Fibroblast of the conjunctiva (primary cell): ENCODE measurements around the gene SLC30A10.
"Not testable (repeated sequence)": the region's sequence is repeated elsewhere in the genome, so short reads cannot be mapped to it uniquely, and the experiment has no call there.

Source experiments
- DNase-seq: peaks from one replicate; pipeline ENCODE4 v3.0.0-alpha.2; 2010; ENCODE audit warnings: low read depth

The SLC30A10 gene

DNA sequence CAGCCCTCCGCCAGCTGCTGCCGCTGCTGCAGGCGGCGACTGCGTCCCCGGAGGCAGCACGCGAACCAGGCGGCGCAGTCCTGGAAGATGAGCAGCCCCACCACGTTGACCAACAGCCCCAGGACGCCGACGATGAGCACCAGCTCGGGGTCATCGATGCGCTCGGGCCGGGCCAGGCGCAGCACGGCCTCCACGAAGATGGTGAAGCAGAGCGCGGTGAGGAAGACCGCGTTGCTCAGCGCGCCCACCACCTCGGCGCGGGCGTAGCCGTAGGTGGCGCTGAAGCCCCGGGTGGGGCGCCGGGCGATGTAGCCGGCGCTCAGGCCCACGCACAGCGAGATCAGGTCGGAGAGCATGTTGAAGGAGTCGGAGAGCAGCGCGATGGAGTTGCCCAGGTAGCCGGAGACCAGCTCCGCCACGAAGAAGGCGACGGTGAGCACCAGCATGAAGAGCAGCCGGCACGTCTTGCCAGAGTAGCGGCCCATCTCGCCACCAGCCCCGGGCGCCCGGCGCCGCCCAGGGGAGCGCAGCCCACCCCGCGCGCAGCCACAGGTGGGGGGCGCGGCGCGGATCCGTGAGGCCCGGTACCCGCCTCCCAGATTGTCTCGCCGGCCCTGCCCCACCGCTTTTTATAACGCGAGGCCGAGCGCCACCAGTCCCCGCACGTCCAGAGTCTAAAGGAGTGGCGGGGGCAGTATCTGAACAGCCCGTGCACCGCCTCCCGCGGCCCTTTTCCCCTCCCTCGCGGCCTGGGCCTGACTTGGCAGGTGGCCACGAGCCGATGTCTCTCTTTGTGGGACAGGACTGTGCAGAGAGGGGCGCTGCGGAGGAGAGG lies at the start of gene SLC30A10:
Gene SLC30A10, minus strand, starts transcription at position 602 of the 835 bp plus-strand sequence. Its CDS starts 117 bp downstream, at position 485.
- no peak for DNase-seq

DNA sequence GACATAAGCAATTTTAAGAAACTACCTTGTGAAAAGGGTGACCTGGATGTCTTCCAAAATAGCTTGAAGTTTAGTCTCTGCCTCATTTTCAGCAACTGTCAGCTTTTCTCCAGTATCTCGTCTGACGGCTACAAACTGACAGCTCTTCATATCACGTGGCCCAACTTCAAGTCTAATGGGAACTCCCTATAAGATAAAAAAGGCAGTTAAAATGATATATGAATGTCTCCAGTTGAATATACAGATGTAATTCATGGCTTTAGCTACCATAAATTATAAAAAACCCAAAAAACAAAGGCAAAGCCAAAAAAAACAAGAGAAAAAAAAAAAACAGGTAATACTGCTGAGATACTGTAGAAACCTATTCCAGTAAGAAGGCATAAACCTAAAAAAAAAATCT lies 44.9 kb upstream of the SLC30A10 start:
- no peak for DNase-seq

- DNase-seq: no peak
Observed at GRCh38 chr1:219967361-219967760, 39.0 kb upstream of the SLC30A10 start.

- no peak for DNase-seq
Observed at GRCh38 chr1:219966071-219966349, 37.7 kb upstream of the SLC30A10 start.

DNA sequence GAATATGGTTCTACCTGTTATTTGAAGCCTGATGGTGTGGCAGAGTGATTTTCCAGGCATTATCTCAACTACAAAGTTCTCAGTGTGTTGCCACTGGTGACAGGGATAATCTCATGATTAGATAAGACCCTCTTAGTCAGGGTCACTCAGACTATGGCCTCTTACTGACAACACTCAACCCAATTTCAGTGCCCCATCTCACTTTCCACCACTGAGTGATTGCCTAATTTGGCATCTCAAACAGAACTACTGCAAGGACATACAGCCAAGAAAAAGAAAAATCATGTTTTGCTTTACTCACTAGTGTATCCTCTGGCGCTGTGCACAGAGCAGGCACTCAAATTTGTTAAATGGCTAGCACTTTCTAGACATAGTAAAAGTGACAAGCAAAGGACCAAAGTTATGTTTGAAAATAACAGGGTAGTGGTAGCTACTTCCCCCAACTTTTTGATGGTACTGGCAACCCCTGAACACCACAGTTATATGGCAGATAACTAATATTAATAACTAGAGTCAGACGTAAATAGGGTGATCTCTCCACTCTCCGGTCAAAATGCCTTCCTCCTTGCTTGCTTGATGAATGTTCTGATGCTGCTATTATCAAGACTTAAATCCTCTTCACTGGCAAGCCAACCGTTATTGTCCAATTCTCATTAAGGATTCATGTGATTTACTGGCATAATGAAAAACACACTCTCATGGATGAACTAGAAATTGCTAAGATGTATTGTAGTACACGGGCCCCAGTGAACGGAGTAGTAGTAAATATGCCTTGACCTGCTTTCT lies 37.1 kb upstream of the SLC30A10 start:
- no peak for DNase-seq

- no peak for DNase-seq
Observed at GRCh38 chr1:219963432-219963831, 35.1 kb upstream of the SLC30A10 start.

GRCh38 chr1:219961684-219962083 lies 33.3 kb upstream of the SLC30A10 start:
- no peak for DNase-seq

DNA sequence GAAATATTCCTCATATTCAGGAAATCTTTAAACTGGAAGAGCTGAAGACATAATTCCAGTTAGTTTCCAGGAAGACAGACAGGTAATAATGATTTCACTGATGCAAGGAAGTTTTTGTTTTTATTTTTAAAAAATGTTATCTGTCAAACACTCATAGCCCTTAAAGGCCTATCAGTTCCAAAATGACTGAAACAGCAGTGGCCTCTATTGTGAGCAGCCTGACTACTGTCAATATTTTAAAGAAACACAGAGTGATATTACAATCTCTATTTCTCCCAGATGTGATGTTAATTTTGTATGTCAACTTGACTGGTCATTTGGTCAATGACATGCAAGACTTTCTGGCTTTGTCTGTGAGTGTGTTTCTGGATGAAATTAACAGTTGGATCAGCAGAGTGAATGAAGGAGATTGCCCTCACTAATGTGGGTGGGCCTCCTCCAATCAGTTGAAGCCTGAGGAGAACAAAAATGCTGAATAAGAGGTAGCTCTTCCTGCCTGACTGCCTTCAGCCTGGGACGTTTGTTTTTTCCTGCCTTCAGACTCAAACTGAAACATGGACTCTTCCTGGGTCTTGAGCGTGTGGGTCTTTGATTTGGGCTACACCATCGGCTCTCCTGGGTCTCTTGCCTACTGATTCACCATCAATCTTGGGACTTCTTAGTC lies 31.3 kb upstream of the SLC30A10 start:
- no peak for DNase-seq

DNA sequence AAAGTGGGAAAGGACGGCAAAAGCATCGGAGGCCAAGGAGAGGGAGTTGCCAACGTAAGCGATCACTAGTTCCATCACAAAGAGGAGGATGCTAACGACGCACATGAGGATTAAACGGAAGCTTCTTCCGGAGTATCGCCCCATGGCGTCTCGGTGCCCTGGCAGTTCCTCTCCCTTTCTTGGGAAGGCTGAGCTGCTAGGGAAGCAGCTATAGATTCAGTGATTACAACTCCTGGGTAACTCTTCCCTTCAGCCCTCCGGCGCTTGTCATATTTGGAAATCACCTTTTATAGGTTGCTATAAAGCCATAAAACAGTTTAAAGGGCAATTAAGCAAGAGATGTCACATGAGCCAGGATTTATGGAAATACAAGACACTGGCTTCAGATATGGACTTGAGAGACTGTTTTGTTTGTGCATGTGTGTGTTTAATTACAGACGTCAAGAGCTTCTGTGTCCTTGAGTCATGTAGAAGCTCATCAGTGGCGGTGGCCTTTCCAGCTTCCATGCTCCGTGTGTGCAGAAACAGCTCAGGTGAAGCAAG lies 30.6 kb upstream of the SLC30A10 start:
- DNase-seq: no peak

- no peak for DNase-seq
Observed at GRCh38 chr1:219954736-219955421, 26.5 kb upstream of the SLC30A10 start.

DNA sequence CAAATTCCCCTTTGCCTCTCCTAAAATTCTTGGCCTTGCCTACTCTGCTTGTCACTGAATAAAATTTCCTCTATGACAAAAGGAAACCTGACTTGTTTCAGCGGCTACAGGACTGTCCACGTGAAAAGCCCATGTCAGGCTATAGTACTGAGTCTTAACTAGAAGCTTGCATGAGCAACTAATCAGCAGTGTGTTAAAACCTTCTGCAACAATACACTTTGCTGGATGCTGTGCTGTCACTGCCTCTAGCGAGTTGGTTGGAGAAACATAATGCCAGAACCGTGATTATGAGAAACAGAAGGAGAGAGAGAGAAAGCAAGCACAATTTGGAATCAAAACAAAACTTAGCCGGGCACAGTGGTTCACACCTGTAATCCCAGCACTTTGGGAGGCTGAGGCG lies 25.7 kb upstream of the SLC30A10 start:
- DNase-seq: no peak

- no peak for DNase-seq
Observed at GRCh38 chr1:219952361-219952760, 24.0 kb upstream of the SLC30A10 start.

GRCh38 chr1:219949227-219949626 lies 20.9 kb upstream of the SLC30A10 start:
- DNase-seq: not testable (repeated sequence)

- not testable (repeated sequence) for DNase-seq
Observed at GRCh38 chr1:219948766-219949165, 20.4 kb upstream of the SLC30A10 start.

DNA sequence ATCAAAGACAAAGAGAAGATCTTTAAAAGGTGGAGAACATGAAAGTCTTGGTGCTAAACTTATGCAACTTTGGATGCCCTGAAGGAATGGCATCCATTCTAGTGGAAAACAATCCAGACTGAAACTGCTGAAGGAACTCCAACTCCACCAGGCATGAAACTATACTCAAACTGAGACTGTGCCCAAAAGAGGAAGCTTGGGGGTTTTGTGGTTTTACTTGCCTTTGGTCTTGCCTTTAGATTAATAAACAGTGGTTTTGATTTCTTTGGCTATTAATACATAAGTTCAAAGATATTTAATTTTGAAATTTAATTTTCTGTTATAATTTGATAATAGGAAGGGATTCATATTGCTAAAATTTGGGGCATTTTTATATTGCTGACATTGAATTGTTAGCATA lies 17.4 kb upstream of the SLC30A10 start:
- DNase-seq: no peak

- DNase-seq: no peak
Observed at GRCh38 chr1:219941179-219942118, 13.1 kb upstream of the SLC30A10 start.

DNA sequence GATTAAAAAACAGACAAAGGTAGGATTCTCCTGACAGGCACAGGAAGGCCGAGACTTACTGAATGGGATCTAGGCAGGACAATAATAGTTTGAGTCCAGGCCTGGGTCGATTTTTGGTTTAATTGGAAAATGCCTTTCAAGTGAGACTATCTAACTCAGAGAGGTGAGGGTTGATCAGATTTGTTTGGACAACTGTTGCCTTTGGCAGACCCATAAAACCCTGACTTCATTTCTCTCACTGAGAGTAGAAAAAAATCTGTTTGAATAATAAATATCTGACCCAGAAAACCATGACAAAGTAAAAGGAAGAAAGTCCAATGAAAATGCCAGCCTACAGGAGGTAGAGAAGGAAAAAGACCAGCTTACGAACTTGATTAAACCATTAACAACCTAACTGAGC lies 12.3 kb upstream of the SLC30A10 start:
- DNase-seq: no peak

- DNase-seq: no peak
Observed at GRCh38 chr1:219938706-219939105, 10.3 kb upstream of the SLC30A10 start.

- not testable (repeated sequence) for DNase-seq
Observed at GRCh38 chr1:219933763-219934162, 5.4 kb upstream of the SLC30A10 start.

DNA sequence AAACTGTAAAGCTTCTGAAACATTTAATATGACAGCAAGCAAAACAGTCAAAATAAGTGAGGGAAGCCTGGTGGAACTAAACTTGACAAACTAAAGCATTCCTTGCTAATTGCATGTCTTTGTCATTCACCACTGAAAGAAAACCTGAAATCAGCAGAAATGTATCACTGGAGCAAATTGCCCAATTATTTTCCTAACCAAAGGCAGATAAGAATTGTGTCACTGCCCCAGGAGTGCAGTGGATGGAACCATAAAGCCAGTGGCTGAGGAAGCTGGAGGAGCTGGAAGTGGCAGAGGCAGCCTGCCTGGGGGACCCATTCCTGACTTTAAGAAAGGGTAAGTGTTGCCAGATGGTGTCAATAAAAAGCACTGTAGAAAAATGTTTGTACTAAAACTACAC lies 2.7 kb upstream of the SLC30A10 start:
- DNase-seq: no peak

DNA sequence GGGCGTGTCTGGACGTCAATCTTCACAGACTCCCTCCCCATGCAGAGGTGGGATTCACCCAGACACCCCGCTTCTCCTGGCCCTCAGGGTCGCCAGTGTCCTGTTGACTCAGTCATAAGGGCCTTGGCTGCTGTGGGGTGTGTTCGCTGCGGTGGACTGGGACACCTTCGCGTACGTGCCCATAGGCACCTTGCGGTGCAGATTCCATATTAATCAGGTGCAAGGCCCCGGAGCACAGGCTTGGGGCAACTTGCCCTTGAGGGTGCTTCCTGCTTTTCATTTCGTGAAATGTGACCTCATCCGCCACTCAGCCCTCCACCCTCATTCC lies 398 bp upstream of the SLC30A10 start:
- DNase-seq: no peak
